Neural progenitor cell (in vitro differentiated cells): ENCODE measurements around the gene PYGB. TPM values are rescaled to one million over a fixed set of nuclear protein-coding genes. Genes with fewer than 3 reads are reported as not detected.

Experiments used
- DNase-seq: peaks from one replicate; pipeline ENCODE4 v3.0.0-alpha.2; 2016; ENCODE audit warnings: low spot score
- H2AFZ ChIP-seq: fragments of 200-600 bp; sonication (generic); replicated peaks from 2 replicates; pipeline ENCODE4 v1.6.1; 2016; ENCODE audit warnings: antibody characterized with exemption
- H3F3A ChIP-seq: fragments of 200-600 bp; sonication (generic); 2 replicates; pipeline ENCODE4 v1.6.1; 2016; ENCODE audit warnings: antibody characterized with exemption, low read depth
- H3K27ac ChIP-seq: fragments of 200-600 bp; sonication (generic); 2 replicates; pipeline ENCODE4 v1.5.1; 2016; ENCODE audit warnings: mild to moderate bottlenecking
- H3K27me3 ChIP-seq: fragments of 200-600 bp; sonication (generic); 2 replicates; pipeline ENCODE4 v1.6.1; 2016; ENCODE audit warnings: mild to moderate bottlenecking, moderate library complexity
- H3K36me3 ChIP-seq: fragments of 200-600 bp; sonication (generic); 2 replicates; pipeline ENCODE4 v1.5.1; 2016
- H3K4me1 ChIP-seq: fragments of 200-600 bp; sonication (generic); 2 replicates; pipeline ENCODE4 v1.6.1; 2016; ENCODE audit warnings: mixed run types
- H3K4me2 ChIP-seq: fragments of 200-600 bp; sonication (generic); 2 replicates; pipeline ENCODE4 v1.6.1; 2016
- H3K4me3 ChIP-seq: fragments of 200-600 bp; sonication (generic); 2 replicates; pipeline ENCODE4 v1.5.1; 2016
- H3K79me2 ChIP-seq: fragments of 200-600 bp; sonication (generic); 2 replicates; pipeline ENCODE4 v1.6.1; 2016; ENCODE audit warnings: low read depth
- H3K9ac ChIP-seq: fragments of 200-600 bp; sonication (generic); 2 replicates; pipeline ENCODE4 v1.6.1; 2016
- H3K9me3 ChIP-seq: fragments of 200-600 bp; sonication (generic); 2 replicates; pipeline ENCODE4 v1.5.1; 2016; ENCODE audit warnings: low read depth
- H4K20me1 ChIP-seq: fragments of 200-600 bp; sonication (generic); 2 replicates; pipeline ENCODE4 v1.6.1; 2016; ENCODE audit warnings: low read depth
- H3K27ac Mint-ChIP-seq: 3 replicates; pipeline ENCODE4 v1.8.0; 2021; ENCODE audit warnings: mixed read lengths
- H3K27me3 Mint-ChIP-seq: 2 replicates; pipeline ENCODE4 v1.8.0; 2022; ENCODE audit warnings: low read depth, mild to moderate bottlenecking, inconsistent platforms, moderate library complexity, mixed read lengths; ENCODE audit not compliant: insufficient read depth
- H3K36me3 Mint-ChIP-seq: 3 replicates; pipeline ENCODE4 v1.8.0; 2021; ENCODE audit warnings: mixed read lengths
- H3K4me1 Mint-ChIP-seq: 3 replicates; pipeline ENCODE4 v1.8.0; 2021; ENCODE audit warnings: mixed read lengths
- H3K4me3 Mint-ChIP-seq: 3 replicates; pipeline ENCODE4 v1.8.0; 2021; ENCODE audit warnings: mild to moderate bottlenecking, moderate library complexity, mixed read lengths
- H3K9me3 Mint-ChIP-seq: 3 replicates; pipeline ENCODE4 v1.8.0; 2020; ENCODE audit warnings: mixed read lengths
- CTCF ChIP-seq: fragments of 200-600 bp; sonication (generic); IDR thresholded peaks from 2 replicates; pipeline ENCODE4 v1.5.1; 2017; ENCODE audit warnings: antibody characterized with exemption, mild to moderate bottlenecking
- EZH2 ChIP-seq: fragments of 200-600 bp; sonication (generic); IDR thresholded peaks from 2 replicates; pipeline ENCODE4 v1.6.1; 2017; ENCODE audit warnings: antibody characterized with exemption, mild to moderate bottlenecking, moderate library complexity
- EZH2phosphoT487 ChIP-seq: fragments of 200-600 bp; sonication (generic); IDR thresholded peaks from 2 replicates; pipeline ENCODE4 v1.6.1; 2017; ENCODE audit warnings: antibody characterized with exemption
- total RNA-seq: library from RNA; depleted of rRNA; stranded (reverse); fragments of >200 nt; gene quantifications from 2 replicates; pipeline ENCODE4 v1.2.3, GENCODE V29; 2015; ENCODE audit warnings: low replicate concordance

PYGB gene
- total RNA-seq, 1 donor from 2014 or later = 40.9 TPM

GRCh38 chr20:25273046-25273445 lies 25.2 kb downstream of the PYGB start:
- no peak overlapping the region for H2AFZ ChIP-seq
- H3K9me3 ChIP-seq = no peaks in the 10 kb centered on the region
- H3K79me2 ChIP-seq = no peaks in the 10 kb centered on the region
- H3K4me2 ChIP-seq = no peak overlapping the region
- no peak overlapping the region for H3K9ac ChIP-seq
- no peaks in the 10 kb centered on the region for H3K9me3 Mint-ChIP-seq
- no peaks in the 10 kb centered on the region for H3F3A ChIP-seq
- no peak overlapping the region for H3K27ac ChIP-seq
- no peak overlapping the region for H3K4me3 Mint-ChIP-seq
- TF ChIP-seq EZH2 (no peak), CTCF (no peak), EZH2phosphoT487 (no peak)
- H4K20me1 ChIP-seq = no peaks in the 10 kb centered on the region
- no peaks in the 10 kb centered on the region for H3K27me3 Mint-ChIP-seq
- H3K4me1 Mint-ChIP-seq = peaks cover 4% of the 10 kb centered on the region
- H3K4me1 ChIP-seq = no peaks in the 10 kb centered on the region
- no peak overlapping the region for H3K4me3 ChIP-seq
- no peaks in the 10 kb centered on the region for H3K27me3 ChIP-seq
- H3K36me3 ChIP-seq = no peaks in the 10 kb centered on the region
- DNase-seq = no peak
- peak overlapping the region; percentile 74 for H3K27ac Mint-ChIP-seq
- H3K36me3 Mint-ChIP-seq = peaks cover 27% of the 10 kb centered on the region

GRCh38 chr20:25273541-25274358 lies 25.9 kb downstream of the PYGB start:
- no peak overlapping the region for H3K4me3 ChIP-seq
- no peak overlapping the region for H3K27ac ChIP-seq
- no peaks in the 10 kb centered on the region for H3K9me3 ChIP-seq
- H3K4me3 Mint-ChIP-seq = no peak overlapping the region
- H3K27me3 ChIP-seq = no peaks in the 10 kb centered on the region
- TF ChIP-seq EZH2phosphoT487 (no peak), EZH2 (no peak), CTCF (no peak)
- DNase-seq = no peak
- H3K9ac ChIP-seq = no peak overlapping the region
- no peak overlapping the region for H3K27ac Mint-ChIP-seq
- H3K79me2 ChIP-seq = no peaks in the 10 kb centered on the region
- H3F3A ChIP-seq = no peaks in the 10 kb centered on the region
- H3K36me3 Mint-ChIP-seq = peaks cover 24% of the 10 kb centered on the region
- H3K4me2 ChIP-seq = no peak overlapping the region
- no peaks in the 10 kb centered on the region for H3K36me3 ChIP-seq
- H3K4me1 ChIP-seq = no peaks in the 10 kb centered on the region
- H3K9me3 Mint-ChIP-seq = no peaks in the 10 kb centered on the region
- peaks cover 4% of the 10 kb centered on the region for H3K4me1 Mint-ChIP-seq
- H2AFZ ChIP-seq = no peak overlapping the region
- no peaks in the 10 kb centered on the region for H3K27me3 Mint-ChIP-seq
- H4K20me1 ChIP-seq = no peaks in the 10 kb centered on the region

- Mint-ChIP-seq H3K9me3 (no peaks in the 10 kb centered on the region), H3K4me3 (no peak overlapping the region), H3K36me3 (peaks cover 17% of the 10 kb centered on the region), H3K4me1 (peaks cover 4% of the 10 kb centered on the region), H3K27me3 (no peaks in the 10 kb centered on the region), H3K27ac (no peak overlapping the region)
- H3K9me3 ChIP-seq = no peaks in the 10 kb centered on the region
- no peaks in the 10 kb centered on the region for H3K36me3 ChIP-seq
- no peak overlapping the region for H3K4me2 ChIP-seq
- H3F3A ChIP-seq = no peaks in the 10 kb centered on the region
- H3K4me1 ChIP-seq = no peaks in the 10 kb centered on the region
- H4K20me1 ChIP-seq = no peaks in the 10 kb centered on the region
- no peaks in the 10 kb centered on the region for H3K27me3 ChIP-seq
- H3K4me3 ChIP-seq = no peak overlapping the region
- no peak overlapping the region for H2AFZ ChIP-seq
- no peak for DNase-seq
- H3K79me2 ChIP-seq = no peaks in the 10 kb centered on the region
- no peak overlapping the region for H3K27ac ChIP-seq
- no peak for TF ChIP-seq EZH2
- TF ChIP-seq EZH2phosphoT487 = no peak
- TF ChIP-seq CTCF = no peak
- H3K9ac ChIP-seq = no peak overlapping the region
These were observed 26.6 kb downstream of the PYGB start for GRCh38 chr20:25274481-25274880.
